OCI-LY7 (cell line): Measurements from ENCODE around the gene DMD. TPM values are rescaled to one million over a fixed set of nuclear protein-coding genes. Genes with fewer than 3 reads are reported as not detected.

ENCODE experiments used
- BruUV-seq: library from RNA; stranded (reverse); fragments of 400-500 nt; replicated peaks from 2 replicates; lab custom pipeline; 2021; lab: Mats Ljungman, UMichigan
- CTCF ChIA-PET: fragments of 300-600 bp; sonication (Branson Sonifier 250); formaldehyde crosslinking; loops from one replicate; lab custom pipeline; 2022; ENCODE audit warnings: antibody characterized with exemption; ENCODE audit not compliant: unreplicated experiment; lab: Charles Lee
- POLR2A ChIA-PET: fragments of 300-600 bp; sonication (Branson Sonifier 250); formaldehyde crosslinking; loops from one replicate; lab custom pipeline; 2022; ENCODE audit warnings: antibody characterized with exemption; lab: Charles Lee
- DNase-seq: peaks from one replicate; pipeline ENCODE4 v3.0.0-alpha.2; 2015; ENCODE audit warnings: low spot score
- H2AFZ ChIP-seq: fragments of 200-600 bp; sonication (generic), shearing (Covaris generic); 2 replicates; pipeline ENCODE4 v1.6.1; 2014; ENCODE audit warnings: mild to moderate bottlenecking, antibody characterized with exemption, low read length, moderate library complexity
- H3K27ac ChIP-seq: fragments of 200-600 bp; sonication (generic); 2 replicates; pipeline ENCODE4 v1.5.1; 2014; ENCODE audit warnings: mixed run types, low read depth, mild to moderate bottlenecking, moderate library complexity, low read length, inconsistent platforms; ENCODE audit not compliant: poor library complexity, severe bottlenecking
- H3K36me3 ChIP-seq: fragments of 200-600 bp; sonication (generic); 2 replicates; pipeline ENCODE4 v1.6.1; 2014; ENCODE audit warnings: mild to moderate bottlenecking, antibody characterized with exemption, low read length, moderate library complexity, mixed read lengths; ENCODE audit not compliant: insufficient read depth
- H3K4me1 ChIP-seq: fragments of 200-600 bp; sonication (generic); 2 replicates; pipeline ENCODE4 v1.5.1; 2014; ENCODE audit warnings: mild to moderate bottlenecking, low read length; ENCODE audit not compliant: insufficient read depth, poor library complexity, severe bottlenecking
- H3K4me2 ChIP-seq: fragments of 200-600 bp; sonication (generic); 2 replicates; pipeline ENCODE4 v1.6.1; 2014; ENCODE audit warnings: mild to moderate bottlenecking, low read length
- H3K4me3 ChIP-seq: fragments of 200-600 bp; sonication (generic); 2 replicates; pipeline ENCODE4 v1.5.1; 2014; ENCODE audit warnings: mild to moderate bottlenecking, low read depth, low read length; ENCODE audit not compliant: poor library complexity, severe bottlenecking
- H3K79me2 ChIP-seq: fragments of 200-600 bp; sonication (generic); 2 replicates; pipeline ENCODE4 v1.6.1; 2016; ENCODE audit warnings: low read depth, mild to moderate bottlenecking, low read length, moderate library complexity, mixed read lengths; ENCODE audit not compliant: insufficient read depth
- H3K9me2 ChIP-seq: fragments of 200-600 bp; sonication (generic); 2 replicates; pipeline ENCODE4 v1.6.1; 2016; ENCODE audit warnings: mild to moderate bottlenecking, low read length, mixed read lengths; ENCODE audit not compliant: insufficient read depth
- H3K9me3 ChIP-seq: fragments of 200-600 bp; sonication (generic); 2 replicates; pipeline ENCODE4 v1.6.1; 2014; ENCODE audit warnings: mild to moderate bottlenecking, mixed run types, low read length, mixed read lengths
- H4K20me1 ChIP-seq: fragments of 200-600 bp; sonication (generic); 2 replicates; pipeline ENCODE4 v1.6.1; 2014; ENCODE audit warnings: mild to moderate bottlenecking, antibody characterized with exemption, low read length, moderate library complexity, mixed read lengths; ENCODE audit not compliant: insufficient read depth
- CTCF ChIP-seq: fragments of 200-600 bp; sonication (generic); conservative IDR thresholded peaks from 2 replicates; pipeline ENCODE4 v1.5.1; 2014; ENCODE audit warnings: mild to moderate bottlenecking, antibody characterized with exemption, low read length, moderate library complexity, mixed read lengths
- EZH2phosphoT487 ChIP-seq: fragments of 200-600 bp; sonication (generic); IDR thresholded peaks from 2 replicates; pipeline ENCODE4 v1.6.1; 2018; ENCODE audit warnings: low read depth, borderline replicate concordance, mild to moderate bottlenecking, mixed run types, antibody characterized with exemption, low read length, moderate library complexity, mixed read lengths
- intact Hi-C: fragments of 100-400 bp; cut with micrococcal nuclease; formaldehyde crosslinking; loops from one replicate; pipeline ENCODE4 v1.10.0; 2022; ENCODE audit not compliant: unreplicated experiment
- total RNA-seq, 2 experiments: library from RNA; depleted of rRNA in 1 of 2; stranded (reverse); fragments of >200 nt in 1 of 2; shearing (Covaris generic) in 1 of 2; gene quantifications; 2 replicates each; pipeline ENCODE4 v1.2.3, GENCODE V29; 2014 to 2022

Gene DMD
- total RNA-seq, 2 experiments from 2014 or later, result 20.5 to 61.4 TPM

GRCh38 chrX:33134164-33134563 lies 77.2 kb downstream of the DMD start:
- Histone ChIP-seq H3K4me3 (no peak overlapping the region), H3K9me3 (peaks cover 18% of the 10 kb centered on the region; the same call in 1 of the 2 replicates), H3K79me2 (no peaks in the 10 kb centered on the region), H3K4me2 (peak overlapping the region; percentile 4; the same call in 1 of the 2 replicates), H2AFZ (peak overlapping the region; percentile 67; the same call in 1 of the 2 replicates), H4K20me1 (no peaks in the 10 kb centered on the region), H3K36me3 (peaks cover 25% of the 10 kb centered on the region), H3K9me2 (no peaks in the 10 kb centered on the region), H3K4me1 (peaks cover 62% of the 10 kb centered on the region), H3K27ac (no peak overlapping the region)
- no peak for DNase-seq
- TF ChIP-seq CTCF (no peak), EZH2phosphoT487 (no peak)
- POLR2A ChIA-PET, result interaction anchor here (0.5 kb wide), 1 partner anchor 31 kb away, joined by 4 read pairs; no protein-coding TSS in a partner anchor
- BruUV-seq, result no TSS peak
- CTCF ChIA-PET, result no interaction called here
- intact Hi-C loops, result no loop called here

GRCh38 chrX:33133320-33133719 lies 78.0 kb downstream of the DMD start:
- no peak for TF ChIP-seq CTCF
- TF ChIP-seq EZH2phosphoT487, result no peak
- DNase-seq, result no peak
- BruUV-seq, result no TSS peak

GRCh38 chrX:33132569-33132968 lies 78.8 kb downstream of the DMD start:
- Histone ChIP-seq H3K4me1 (peaks cover 54% of the 10 kb centered on the region), H4K20me1 (no peaks in the 10 kb centered on the region), H3K9me3 (peaks cover 18% of the 10 kb centered on the region; the same call in 1 of the 2 replicates), H3K9me2 (no peaks in the 10 kb centered on the region), H3K4me2 (no peak overlapping the region; the same call in 1 of the 2 replicates), H3K79me2 (no peaks in the 10 kb centered on the region), H2AFZ (no peak overlapping the region), H3K4me3 (no peak overlapping the region), H3K27ac (no peak overlapping the region), H3K36me3 (peaks cover 25% of the 10 kb centered on the region)
- DNase-seq, result no peak
- ChIA-PET POLR2A (interaction anchor here (0.6 to 1.5 kb wide), 3 partner anchors 9 to 41 kb away, joined by 3 to 5 read pairs (median 4); no protein-coding TSS in a partner anchor), CTCF (no interaction called here)
- no peak for TF ChIP-seq EZH2phosphoT487
- no peak for TF ChIP-seq CTCF
- BruUV-seq, result no TSS peak
- intact Hi-C loops, result no loop called here

More at GRCh38 chrX:33133320-33133719, 78.0 kb downstream of the DMD start:
- Histone ChIP-seq H3K36me3 (peaks cover 25% of the 10 kb centered on the region), H3K9me3 (peaks cover 18% of the 10 kb centered on the region; the same call in 1 of the 2 replicates), H3K27ac (no peak overlapping the region), H3K4me2 (no peak overlapping the region; the same call in 1 of the 2 replicates), H3K4me3 (no peak overlapping the region), H3K4me1 (peaks cover 61% of the 10 kb centered on the region), H2AFZ (peak overlapping the region; percentile 67; the same call in 1 of the 2 replicates), H4K20me1 (no peaks in the 10 kb centered on the region), H3K79me2 (no peaks in the 10 kb centered on the region), H3K9me2 (no peaks in the 10 kb centered on the region)
- ChIA-PET POLR2A (interaction anchor here (0.5 to 1.0 kb wide), 2 partner anchors 10 to 32 kb away, joined by 3 to 4 read pairs; no protein-coding TSS in a partner anchor), CTCF (no interaction called here)
- intact Hi-C loops, result no loop called here
